Esophagus muscularis mucosa (tissue), 2 donors: ENCODE results near the gene C1QB.

Experiments used
- POLR2A ChIP-seq: fragments of 450-650 bp; IDR thresholded peaks from one replicate; pipeline ENCODE4 v1.6.1; 2017; ENCODE audit warnings: antibody characterized with exemption, moderate library complexity, mild to moderate bottlenecking, low read depth
- POLR2AphosphoS5 ChIP-seq, 2 donors: sonication (generic); formaldehyde crosslinking; IDR thresholded peaks; one replicate each; pipeline ENCODE4 v1.6.1; 2017; ENCODE audit warnings: antibody characterized with exemption in 2 of 2

- no peak for TF ChIP-seq POLR2AphosphoS5 (IDR thresholded peaks at IDR 0.05)
- TF ChIP-seq POLR2A, result no peak
These were observed 12.7 kb downstream of the C1QB start for GRCh38 chr1:22665752-22666151.
